ENCODE data around the gene ZFP36L1.

ZFP36L1 gene

DNA sequence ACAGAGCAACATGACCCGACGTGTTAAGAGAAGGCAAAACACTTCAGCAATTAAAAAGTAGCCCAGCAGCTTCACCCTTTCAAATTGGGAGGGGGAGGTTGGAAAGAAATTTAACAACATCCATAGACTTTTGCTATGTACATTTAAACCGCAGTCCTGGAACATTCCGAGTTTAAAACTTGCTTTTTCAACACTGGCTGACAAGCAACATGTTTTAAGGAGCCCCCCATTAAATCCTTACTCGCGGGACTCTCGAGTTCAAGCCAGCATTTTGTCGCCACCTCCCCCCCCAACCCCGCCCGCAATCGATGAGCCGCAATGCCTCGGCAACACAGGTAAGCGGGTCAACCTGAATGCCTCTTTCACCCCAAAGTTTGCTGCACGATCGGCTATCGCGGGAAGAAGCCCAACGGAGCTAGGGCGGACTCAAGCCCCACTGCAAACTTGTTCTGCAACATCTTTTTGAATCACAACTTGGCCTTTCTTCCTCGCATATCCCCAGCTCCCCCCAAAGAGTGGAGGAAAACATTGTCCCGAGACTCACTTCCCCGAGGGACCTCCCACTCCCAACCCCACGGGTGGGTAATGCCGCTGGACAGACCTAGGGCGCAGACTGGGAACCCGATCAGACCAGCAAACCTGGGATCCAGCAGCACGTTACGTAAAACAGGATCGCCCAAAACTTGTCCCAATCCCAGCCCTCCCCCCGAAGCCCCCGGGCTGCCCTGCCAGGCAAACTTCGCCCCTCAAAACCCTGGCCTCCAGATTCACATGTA lies 777 bp downstream of the ZFP36L1 start:
- H3K4me3 ChIP-seq (ENCODE audit: low read depth, low read length) = no peak overlapping the region; the same call in 1 of the 2 replicates
- H3K9me3 ChIP-seq = no peaks in the 10 kb centered on the region
- no peak for DNase-seq
- H3K4me1 ChIP-seq = peaks cover 10% of the 10 kb centered on the region
- TF ChIP-seq, protein P1, sequence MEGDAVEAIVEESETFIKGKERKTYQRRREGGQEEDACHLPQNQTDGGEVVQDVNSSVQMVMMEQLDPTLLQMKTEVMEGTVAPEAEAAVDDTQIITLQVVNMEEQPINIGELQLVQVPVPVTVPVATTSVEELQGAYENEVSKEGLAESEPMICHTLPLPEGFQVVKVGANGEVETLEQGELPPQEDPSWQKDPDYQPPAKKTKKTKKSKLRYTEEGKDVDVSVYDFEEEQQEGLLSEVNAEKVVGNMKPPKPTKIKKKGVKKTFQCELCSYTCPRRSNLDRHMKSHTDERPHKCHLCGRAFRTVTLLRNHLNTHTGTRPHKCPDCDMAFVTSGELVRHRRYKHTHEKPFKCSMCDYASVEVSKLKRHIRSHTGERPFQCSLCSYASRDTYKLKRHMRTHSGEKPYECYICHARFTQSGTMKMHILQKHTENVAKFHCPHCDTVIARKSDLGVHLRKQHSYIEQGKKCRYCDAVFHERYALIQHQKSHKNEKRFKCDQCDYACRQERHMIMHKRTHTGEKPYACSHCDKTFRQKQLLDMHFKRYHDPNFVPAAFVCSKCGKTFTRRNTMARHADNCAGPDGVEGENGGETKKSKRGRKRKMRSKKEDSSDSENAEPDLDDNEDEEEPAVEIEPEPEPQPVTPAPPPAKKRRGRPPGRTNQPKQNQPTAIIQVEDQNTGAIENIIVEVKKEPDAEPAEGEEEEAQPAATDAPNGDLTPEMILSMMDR (IDR thresholded peaks at IDR 0.05; ENCODE audit: low read depth, low read length) = no peak
- peaks cover 70% of the 10 kb centered on the region for H3K27me3 ChIP-seq
- H3K36me3 ChIP-seq = no peaks in the 10 kb centered on the region

DNA sequence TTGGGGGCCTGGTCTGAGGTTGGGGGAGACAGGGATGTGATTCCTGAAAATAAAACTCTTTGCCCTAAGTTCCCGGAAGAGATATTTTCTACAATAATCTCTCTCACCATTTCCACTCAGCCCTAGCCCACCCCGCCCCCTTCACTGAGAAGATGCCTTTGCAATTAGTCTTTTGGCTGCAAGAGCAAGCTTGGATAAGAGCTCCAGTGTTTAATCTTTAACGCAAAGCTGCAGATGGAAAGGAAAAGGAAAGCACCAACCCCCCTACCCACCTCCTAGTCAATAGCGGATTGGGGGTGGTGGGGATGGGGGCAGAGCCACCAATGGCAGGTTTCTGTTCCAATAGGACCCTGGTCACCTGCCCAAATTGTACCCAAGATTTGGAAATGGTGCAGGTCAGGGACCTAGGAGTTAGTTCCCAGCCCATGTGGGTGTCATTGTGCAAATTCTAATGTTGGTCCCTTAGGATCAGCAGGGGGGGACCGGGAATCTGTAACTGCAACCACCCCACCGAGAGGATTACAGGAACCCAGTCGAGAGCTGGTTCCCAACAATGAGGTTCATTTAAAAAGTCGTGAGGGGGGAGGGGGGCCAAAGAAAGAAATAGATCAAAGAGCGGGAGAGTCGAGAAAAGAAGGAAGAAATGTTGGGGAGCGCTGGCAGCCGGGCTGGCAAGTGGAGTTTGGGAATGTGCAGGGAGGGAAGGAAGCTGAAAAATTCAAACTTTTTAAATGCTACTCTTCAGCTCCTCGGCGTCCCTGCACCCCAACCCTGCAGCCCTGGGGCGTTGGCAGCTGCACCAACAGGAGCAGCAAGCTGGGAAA lies 1.6 kb downstream of the ZFP36L1 start:
- Histone ChIP-seq H3K4me3 (ENCODE audit: low read depth, low read length) (no peak overlapping the region), H3K4me1 (peaks cover 10% of the 10 kb centered on the region), H3K9me3 (no peaks in the 10 kb centered on the region), H3K27me3 (peaks cover 67% of the 10 kb centered on the region), H3K36me3 (no peaks in the 10 kb centered on the region)
- DNase-seq = no peak
- TF ChIP-seq, protein P1 (IDR thresholded peaks at IDR 0.05; ENCODE audit: low read depth, low read length) = no peak

DNA sequence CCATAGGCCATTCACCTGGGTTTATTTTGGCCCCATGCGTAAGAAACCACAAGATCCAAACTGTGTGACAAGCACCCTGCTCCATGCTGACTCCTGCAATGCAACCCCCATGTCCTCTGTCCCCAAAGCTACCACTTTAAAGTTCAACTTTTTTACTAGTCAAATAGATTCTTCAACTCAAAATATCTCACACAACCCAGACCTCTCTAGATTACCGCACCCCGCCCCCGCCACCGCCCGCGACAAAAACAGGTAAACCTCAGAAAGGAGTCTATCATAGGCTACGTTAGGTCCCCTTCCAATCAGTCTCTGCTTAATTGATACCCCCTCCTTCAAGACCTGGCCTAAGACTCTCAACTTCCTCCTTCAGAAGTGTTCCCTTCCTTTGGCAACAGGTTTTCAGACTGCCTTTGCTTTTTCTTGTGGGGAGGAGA lies 2.2 kb downstream of the ZFP36L1 start:
- peaks cover 10% of the 10 kb centered on the region for H3K4me1 ChIP-seq
- DNase-seq = no peak
- no peaks in the 10 kb centered on the region for H3K36me3 ChIP-seq
- no peaks in the 10 kb centered on the region for H3K9me3 ChIP-seq
- peaks cover 60% of the 10 kb centered on the region for H3K27me3 ChIP-seq
- H3K4me3 ChIP-seq (ENCODE audit: low read depth, low read length) = no peak overlapping the region
- TF ChIP-seq, protein P1 (IDR thresholded peaks at IDR 0.05; ENCODE audit: low read depth, low read length) = no peak

DNA sequence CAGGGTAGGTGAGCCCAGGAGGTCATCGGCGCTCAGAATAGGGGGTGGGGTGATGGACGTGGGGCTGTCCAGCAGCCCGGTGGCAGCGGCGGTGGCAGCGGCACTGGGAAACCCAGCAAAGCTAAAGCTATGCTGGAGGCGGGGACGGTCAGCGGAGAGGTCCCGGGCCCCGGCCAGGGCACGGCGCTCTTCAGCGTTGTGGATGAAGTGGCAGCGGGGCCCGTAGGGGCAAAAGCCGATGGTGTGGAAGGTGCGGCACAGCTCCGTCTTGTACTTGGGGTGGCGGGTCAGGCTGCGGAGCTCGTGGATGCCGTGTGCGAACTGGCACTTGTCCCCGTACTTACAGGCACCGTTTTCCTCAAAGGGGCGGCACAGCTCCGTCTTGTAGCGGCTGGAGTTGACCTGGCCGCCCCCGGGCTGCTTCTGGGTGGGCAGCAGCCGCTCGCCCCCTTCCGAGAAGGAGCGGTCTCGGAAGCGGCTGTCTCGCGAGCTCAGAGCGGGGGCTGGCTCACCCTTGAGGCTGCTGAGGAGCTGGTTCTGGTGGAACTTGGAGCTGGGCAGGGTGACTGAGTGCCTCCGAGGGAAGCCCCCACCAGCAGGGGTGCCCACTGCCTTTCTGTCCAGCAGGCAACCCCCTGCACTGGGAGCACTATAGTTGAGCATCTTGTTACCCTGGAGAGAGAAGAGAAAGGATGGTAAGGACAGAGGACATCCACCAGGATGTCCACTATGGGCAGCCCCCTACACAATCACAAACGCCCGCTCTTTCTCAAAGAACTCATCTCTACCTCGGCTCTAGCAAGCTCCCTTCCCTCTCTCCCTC lies 2.8 kb downstream of the ZFP36L1 start:
- TF ChIP-seq, protein P1 (IDR thresholded peaks at IDR 0.05; ENCODE audit: low read depth, low read length) = no peak
- Histone ChIP-seq H3K4me3 (ENCODE audit: low read depth, low read length) (no peak overlapping the region), H3K27me3 (peaks cover 54% of the 10 kb centered on the region), H3K9me3 (no peaks in the 10 kb centered on the region), H3K4me1 (peaks cover 10% of the 10 kb centered on the region), H3K36me3 (no peaks in the 10 kb centered on the region)
- DNase-seq = no peak

DNA sequence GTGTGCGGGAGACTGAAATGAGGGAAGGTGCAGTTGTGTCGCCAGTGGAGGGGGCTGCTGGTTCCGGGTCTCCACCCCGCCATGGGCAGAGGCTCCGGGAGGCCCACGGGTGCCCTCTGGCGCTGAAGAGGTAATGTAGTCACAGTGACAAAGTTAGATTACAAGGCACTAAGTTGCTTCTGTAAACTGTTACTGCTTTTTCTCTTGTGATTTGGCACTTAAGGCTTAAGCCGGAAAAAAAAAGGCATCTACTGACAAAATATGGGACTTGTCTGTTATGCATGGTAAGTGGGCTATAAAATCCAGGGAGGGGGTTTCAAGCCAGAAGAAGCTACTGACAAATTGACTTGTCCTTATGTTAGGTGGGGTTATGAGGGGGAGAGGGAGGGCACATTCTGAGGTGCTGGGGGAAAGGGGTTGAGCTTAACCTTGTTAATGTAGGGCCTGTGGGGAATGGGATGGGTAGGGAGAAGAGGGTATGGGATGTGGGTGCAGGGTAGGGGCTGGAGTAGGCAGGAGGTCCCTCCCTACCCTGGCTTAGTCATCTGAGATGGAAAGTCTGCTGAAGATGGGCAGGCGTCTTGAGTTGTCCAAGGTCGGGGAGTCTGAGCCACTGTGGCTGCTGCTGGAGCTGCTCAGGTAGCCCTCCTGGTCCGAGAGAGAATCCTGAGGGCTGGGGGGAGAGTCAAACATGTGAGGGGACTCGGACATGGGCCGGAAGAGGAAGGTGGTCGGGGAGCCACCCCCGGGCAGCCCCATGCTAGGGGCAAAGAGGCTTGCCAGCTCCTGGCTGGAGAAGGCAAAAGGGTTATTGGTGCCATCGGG lies 3.7 kb downstream of the ZFP36L1 start:
- Histone ChIP-seq H3K4me1 (peaks cover 3% of the 10 kb centered on the region), H3K27me3 (peaks cover 46% of the 10 kb centered on the region), H3K36me3 (no peaks in the 10 kb centered on the region), H3K4me3 (ENCODE audit: low read depth, low read length) (no peak overlapping the region), H3K9me3 (no peaks in the 10 kb centered on the region)
- TF ChIP-seq, protein P1 (IDR thresholded peaks at IDR 0.05; ENCODE audit: low read depth, low read length) = peak; percentile 97
- DNase-seq = peak; percentile 91
